HCT116 (cell line): ENCODE data around the gene TRPC4. TPM values are rescaled to one million over a fixed set of nuclear protein-coding genes. Genes with fewer than 3 reads are reported as not detected.

Source experiments
- ATAC-seq: fragments of 200-7000 bp; cut with Tn5 transposase; 2 replicates; pipeline ENCODE4 v1.9.1; 2020; ENCODE audit warnings: mild to moderate bottlenecking, moderate library complexity
- BruUV-seq: library from RNA; stranded (reverse); fragments of 400-500 nt; replicated peaks from 2 replicates; lab custom pipeline; 2021; lab: Mats Ljungman, UMichigan
- CTCF ChIA-PET: fragments of 300-600 bp; sonication (Branson Sonifier 250); formaldehyde crosslinking; loops from one replicate; lab custom pipeline; 2021; ENCODE audit warnings: antibody characterized with exemption; lab: Charles Lee
- POLR2A ChIA-PET: fragments of 300-600, 350-600 bp; sonication (Branson Sonifier 250); formaldehyde crosslinking; loops from one replicate; lab custom pipeline; 2021; ENCODE audit warnings: antibody characterized with exemption; lab: Charles Lee
- RAD21 ChIA-PET, 2 experiments: fragments of 300-600 bp; sonication (Branson Sonifier 250); formaldehyde crosslinking; loops; one replicate each; lab custom pipeline; 2023; ENCODE audit warnings: low total read pairs in 2 of 2; ENCODE audit not compliant: uncharacterized antibody in 2 of 2, unreplicated experiment in 2 of 2, low non-redundant PET in 1 of 2; lab: Charles Lee
- DNase-seq: peaks from one replicate; pipeline ENCODE4 v3.0.0-alpha.2; 2010; ENCODE audit warnings: low read depth, low spot score
- H2AFZ ChIP-seq: fragments of 200-600 bp; shearing (Covaris generic), sonication (generic); 2 replicates; pipeline ENCODE4 v1.6.1; 2017; ENCODE audit warnings: low read depth, mixed run types, mixed read lengths, antibody characterized with exemption, low read length; ENCODE audit not compliant: poor library complexity, severe bottlenecking
- H3K27ac ChIP-seq: 2 replicates; pipeline ENCODE4 v1.5.1; 2012; ENCODE audit warnings: low read depth, low read length
- H3K27me3 ChIP-seq: fragments of 200-600 bp; sonication (generic); 2 replicates; pipeline ENCODE4 v1.6.1; 2016; ENCODE audit warnings: mixed run types, low read length, mixed read lengths; ENCODE audit not compliant: insufficient read depth
- H3K36me3 ChIP-seq, 2 experiments: fragments of 200-500 bp in 1 of 2; fragments of 200-600 bp in 1 of 2; sonication (Bioruptor generic) in 1 of 2; sonication (generic) in 1 of 2; 2 replicates each; pipeline versions ENCODE4 v1.5.1 to v1.6.1; 2014 to 2016; ENCODE audit warnings: low read length in 2 of 2, inconsistent platforms in 1 of 2, mixed read lengths in 1 of 2, mixed run types in 1 of 2; ENCODE audit not compliant: insufficient read depth in 2 of 2, control insufficient read depth in 1 of 2
- H3K4me1 ChIP-seq, 2 experiments: fragments of 200-600 bp in 1 of 2; sonication (generic) in 1 of 2; 2 replicates each; pipeline versions ENCODE4 v1.5.1 to v1.6.1; 2012 to 2017; ENCODE audit warnings: low read length in 2 of 2, inconsistent platforms in 1 of 2, mild to moderate bottlenecking in 1 of 2, mixed read lengths in 1 of 2, mixed run types in 1 of 2, moderate library complexity in 1 of 2; ENCODE audit not compliant: insufficient read depth in 2 of 2, control insufficient read depth in 1 of 2
- H3K4me2 ChIP-seq: fragments of 200-600 bp; sonication (generic); 2 replicates; pipeline ENCODE4 v1.6.1; 2017; ENCODE audit warnings: mixed run types, low read length, mixed read lengths
- H3K4me3 ChIP-seq, 2 experiments: fragments of 200-600 bp in 1 of 2; sonication (generic) in 1 of 2; replicated peaks in 1 of 2; 2 replicates each; pipeline ENCODE4 v1.5.1; 2011 to 2016; ENCODE audit warnings: low read length in 2 of 2, control low read depth in 1 of 2, low read depth in 1 of 2, mild to moderate bottlenecking in 1 of 2, mixed read lengths in 1 of 2, mixed run types in 1 of 2
- H3K79me2 ChIP-seq: fragments of 200-600 bp; sonication (generic); 2 replicates; pipeline ENCODE4 v1.6.1; 2017; ENCODE audit warnings: mild to moderate bottlenecking, mixed run types, low read length, moderate library complexity, mixed read lengths; ENCODE audit not compliant: insufficient read depth
- H3K9ac ChIP-seq: fragments of 200-600 bp; sonication (generic); 2 replicates; pipeline ENCODE4 v1.6.1; 2016; ENCODE audit warnings: low read length, mixed read lengths
- H3K9me2 ChIP-seq: fragments of 200-600 bp; sonication (generic), shearing (Covaris generic); 2 replicates; pipeline ENCODE4 v1.6.1; 2017; ENCODE audit warnings: mixed run types, mild to moderate bottlenecking, moderate library complexity; ENCODE audit not compliant: insufficient read depth
- H3K9me3 ChIP-seq, 2 experiments: fragments of 200-500 bp in 1 of 2; fragments of 200-600 bp in 1 of 2; sonication (Bioruptor generic) in 1 of 2; sonication (generic) in 1 of 2; 2 replicates each; pipeline ENCODE4 v1.6.1; 2014 to 2017; ENCODE audit warnings: low read length in 2 of 2, mixed read lengths in 2 of 2, inconsistent platforms in 1 of 2, low read depth in 1 of 2, mild to moderate bottlenecking in 1 of 2, mixed run types in 1 of 2, moderate library complexity in 1 of 2; ENCODE audit not compliant: control insufficient read depth in 1 of 2, insufficient read depth in 1 of 2
- H4K20me1 ChIP-seq: fragments of 200-600 bp; sonication (generic), shearing (Covaris generic); 2 replicates; pipeline ENCODE4 v1.6.1; 2017; ENCODE audit warnings: mixed run types, mild to moderate bottlenecking, moderate library complexity; ENCODE audit not compliant: insufficient read depth
- CBX3 ChIP-seq: IDR thresholded peaks from 2 replicates; pipeline ENCODE4 v1.6.1; 2012; ENCODE audit warnings: low read depth
- RAD21 ChIP-seq: IDR thresholded peaks from 2 replicates; pipeline ENCODE4 v1.6.1; 2012; ENCODE audit warnings: low read depth, mild to moderate bottlenecking
- TCF7L2 ChIP-seq: IDR thresholded peaks from 2 replicates; pipeline ENCODE4 v1.7.0; 2011; ENCODE audit warnings: borderline replicate concordance, inconsistent platforms; ENCODE audit not compliant: insufficient read depth, insufficient read length; ENCODE audit errors: extremely low read depth
- YY1 ChIP-seq: IDR thresholded peaks from 2 replicates; pipeline ENCODE4 v1.6.1; 2011; ENCODE audit warnings: low read length, low read depth, moderate library complexity, mild to moderate bottlenecking; ENCODE audit not compliant: insufficient replicate concordance; ENCODE audit errors: extremely low read depth
- ZNF274 ChIP-seq: fragments of 200-500 bp; sonication (Bioruptor generic); IDR thresholded peaks from 2 replicates; pipeline ENCODE4 v1.6.1; 2014; ENCODE audit warnings: mild to moderate bottlenecking, low read depth, low read length, inconsistent platforms
- intact Hi-C: fragments of 100-400 bp; cut with micrococcal nuclease; formaldehyde crosslinking; loops from 2 replicates; pipeline ENCODE4 v1.10.0; 2022
- total RNA-seq: library from RNA; stranded (reverse); gene quantifications from one replicate; pipeline ENCODE4 v1.2.1, GENCODE V29; 2021; ENCODE audit not compliant: unreplicated experiment
- TF ChIP-seq, protein P1 (sequence below), 3 experiments: fragments of 200-600 bp in 1 of 3; sonication (generic) in 1 of 3; IDR thresholded peaks in 2 of 3; conservative IDR thresholded peaks in 1 of 3; 2 replicates each; pipeline ENCODE4 v1.5.1; 2012 to 2017; ENCODE audit warnings: low read depth in 2 of 3, low read length in 2 of 3, antibody characterized with exemption in 1 of 3, borderline replicate concordance in 1 of 3, control low read depth in 1 of 3, mild to moderate bottlenecking in 1 of 3, mixed read lengths in 1 of 3, mixed run types in 1 of 3, moderate library complexity in 1 of 3; ENCODE audit not compliant: insufficient read depth in 1 of 3

The TRPC4 gene
- total RNA-seq, 1 experiment from 2014 or later: not detected

DNA sequence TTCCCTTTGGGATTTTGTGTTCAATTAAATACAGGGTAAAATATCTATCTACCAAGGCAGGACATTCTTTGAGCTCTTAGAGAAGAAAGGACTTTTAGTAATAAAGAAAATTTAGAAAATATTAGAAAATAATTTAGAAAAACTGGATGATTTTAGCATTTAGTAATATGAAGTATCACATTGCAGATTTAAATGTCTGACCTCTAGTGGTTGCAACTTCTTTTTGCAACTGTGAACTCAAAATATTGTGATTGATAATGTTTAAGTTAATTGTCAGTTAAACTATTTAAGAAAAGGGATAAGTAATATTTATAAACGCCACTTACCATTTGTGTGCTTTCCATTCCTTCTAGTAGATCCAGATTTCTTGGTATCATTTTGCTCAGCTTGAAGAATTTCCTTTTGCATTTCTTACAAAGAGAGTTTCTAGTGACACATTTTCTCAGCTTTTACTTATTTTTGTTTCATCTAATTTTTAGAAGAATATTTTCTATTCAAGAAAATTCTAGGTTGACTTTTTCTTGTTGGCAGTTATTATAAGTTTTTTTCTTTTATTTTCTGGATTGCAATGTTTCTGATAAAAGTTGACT lies 260.7 kb downstream of the TRPC4 start:
- DNase-seq (no peak), ATAC-seq (no peak)
- H3K4me3 ChIP-seq: no peak overlapping the region
- no peaks in the 10 kb centered on the region for H3K27me3 ChIP-seq
- no peaks in the 10 kb centered on the region for H4K20me1 ChIP-seq
- H3K4me2 ChIP-seq: no peak overlapping the region
- H3K9ac ChIP-seq: no peak overlapping the region
- no peaks in the 10 kb centered on the region for H3K4me1 ChIP-seq
- H3K27ac ChIP-seq: no peak overlapping the region
- no TSS peak for BruUV-seq
- intact Hi-C loops: no loop called here
- ChIA-PET POLR2A (no interaction called here), RAD21 (no interaction called here), CTCF (no interaction called here)
- TF ChIP-seq, protein P1, sequence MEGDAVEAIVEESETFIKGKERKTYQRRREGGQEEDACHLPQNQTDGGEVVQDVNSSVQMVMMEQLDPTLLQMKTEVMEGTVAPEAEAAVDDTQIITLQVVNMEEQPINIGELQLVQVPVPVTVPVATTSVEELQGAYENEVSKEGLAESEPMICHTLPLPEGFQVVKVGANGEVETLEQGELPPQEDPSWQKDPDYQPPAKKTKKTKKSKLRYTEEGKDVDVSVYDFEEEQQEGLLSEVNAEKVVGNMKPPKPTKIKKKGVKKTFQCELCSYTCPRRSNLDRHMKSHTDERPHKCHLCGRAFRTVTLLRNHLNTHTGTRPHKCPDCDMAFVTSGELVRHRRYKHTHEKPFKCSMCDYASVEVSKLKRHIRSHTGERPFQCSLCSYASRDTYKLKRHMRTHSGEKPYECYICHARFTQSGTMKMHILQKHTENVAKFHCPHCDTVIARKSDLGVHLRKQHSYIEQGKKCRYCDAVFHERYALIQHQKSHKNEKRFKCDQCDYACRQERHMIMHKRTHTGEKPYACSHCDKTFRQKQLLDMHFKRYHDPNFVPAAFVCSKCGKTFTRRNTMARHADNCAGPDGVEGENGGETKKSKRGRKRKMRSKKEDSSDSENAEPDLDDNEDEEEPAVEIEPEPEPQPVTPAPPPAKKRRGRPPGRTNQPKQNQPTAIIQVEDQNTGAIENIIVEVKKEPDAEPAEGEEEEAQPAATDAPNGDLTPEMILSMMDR (IDR thresholded peaks at IDR 0.05 in 2 of 3, conservative IDR thresholded peaks at IDR 0.05 in 1 of 3; ENCODE audit: borderline replicate concordance in 1 of 3, insufficient read depth in 1 of 3, low read depth in 2 of 3, low read length in 2 of 3): peak in 1 of 3 experiments; percentile 17; a peak in 1 of 6 replicates
- TF ChIP-seq CBX3: no peak
- H3K9me3 ChIP-seq: peaks cover 0 to 3% of the 10 kb centered on the region in 2 experiments; a peak in 2 of 4 replicates
- H3K79me2 ChIP-seq: no peaks in the 10 kb centered on the region
- H3K36me3 ChIP-seq: no peaks in the 10 kb centered on the region
- H3K9me2 ChIP-seq: no peaks in the 10 kb centered on the region
- no peak overlapping the region for H2AFZ ChIP-seq

DNA sequence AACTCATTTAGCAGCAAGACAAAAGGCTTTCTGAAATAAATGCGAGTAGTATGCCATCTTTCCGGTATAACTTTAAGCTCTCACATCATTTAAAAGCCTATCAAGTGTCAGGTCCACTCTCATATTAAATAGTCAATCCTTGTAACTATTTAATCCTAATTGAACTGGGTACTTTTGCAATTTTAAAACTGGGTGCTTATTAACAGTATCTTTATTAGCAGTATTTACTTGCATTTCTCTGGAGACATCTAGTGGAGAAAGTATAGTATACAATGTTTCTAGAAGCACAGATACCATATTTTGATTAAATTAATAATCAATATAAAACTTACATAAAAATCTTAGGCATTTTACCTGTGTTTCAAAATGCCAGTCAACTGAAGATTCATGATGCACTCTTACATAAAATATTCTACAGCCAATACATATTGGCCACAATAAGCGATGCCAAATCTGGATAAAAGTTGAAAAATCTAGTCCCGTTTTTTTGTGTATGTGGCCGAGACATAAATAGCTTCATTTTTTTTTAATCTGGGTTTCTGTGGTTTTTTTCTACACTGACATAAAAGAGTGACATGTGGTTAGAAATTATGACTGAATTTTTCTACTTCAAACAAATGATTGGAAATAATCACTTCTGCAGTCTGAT lies 266.7 kb downstream of the TRPC4 start:
- CTCF ChIA-PET: no interaction called here
- H3K9me3 ChIP-seq: peaks cover 0 to 6% of the 10 kb centered on the region in 2 experiments; a peak in 2 of 4 replicates
- no peak for DNase-seq
- no peak overlapping the region for H2AFZ ChIP-seq
- H3K4me3 ChIP-seq: no peak overlapping the region
- no peaks in the 10 kb centered on the region for H3K9me2 ChIP-seq
- no peak overlapping the region for H3K27ac ChIP-seq
- ATAC-seq: no peak
- H3K79me2 ChIP-seq: no peaks in the 10 kb centered on the region
- no peaks in the 10 kb centered on the region for H4K20me1 ChIP-seq
- RAD21 ChIA-PET: no interaction called here
- intact Hi-C loops: loop anchor here (2.0 kb wide), 1 partner anchor 528 kb away; no protein-coding TSS in a partner anchor
- H3K9ac ChIP-seq: no peak overlapping the region
- no peak overlapping the region for H3K4me2 ChIP-seq
- POLR2A ChIA-PET: no interaction called here
- no peaks in the 10 kb centered on the region for H3K36me3 ChIP-seq
- no TSS peak for BruUV-seq
- TF ChIP-seq YY1 (no peak), TCF7L2 (no peak), RAD21 (peak; percentile 16; the same call in 1 of the 2 replicates), ZNF274 (no peak)
- TF ChIP-seq, protein P1 (IDR thresholded peaks at IDR 0.05 in 2 of 3, conservative IDR thresholded peaks at IDR 0.05 in 1 of 3; ENCODE audit: borderline replicate concordance in 1 of 3, insufficient read depth in 1 of 3, low read depth in 2 of 3, low read length in 2 of 3): peak in 2 of 3 experiments; percentile 4 to 23; a peak in 1 of 6 replicates
- no peaks in the 10 kb centered on the region for H3K4me1 ChIP-seq
- H3K27me3 ChIP-seq: no peaks in the 10 kb centered on the region
